HepG2 (cell line): ENCODE results near the gene TMEM59. TPM values are rescaled to one million over a fixed set of nuclear protein-coding genes. Genes with fewer than 3 reads are reported as not detected.

Experiments used
- AKAP8 ChIP-seq: sonication (generic); formaldehyde crosslinking; IDR thresholded peaks from 2 replicates; pipeline ENCODE4 v1.5.1; 2020; ENCODE audit warnings: mild to moderate bottlenecking, missing genetic modification reagents
- ARID5B ChIP-seq: IDR thresholded peaks from 2 replicates; pipeline ENCODE4 v1.4.0; 2020; ENCODE audit warnings: mild to moderate bottlenecking, missing genetic modification reagents
- ATRX ChIP-seq: sonication (generic); formaldehyde crosslinking; IDR thresholded peaks from 2 replicates; pipeline ENCODE4 v1.4.0; 2020; ENCODE audit warnings: missing genetic modification reagents, borderline replicate concordance
- CAMTA2 ChIP-seq: sonication (generic); formaldehyde crosslinking; IDR thresholded peaks from 2 replicates; pipeline ENCODE4 v1.4.0; 2020; ENCODE audit warnings: mild to moderate bottlenecking, missing genetic modification reagents, borderline replicate concordance
- CBX1 ChIP-seq: IDR thresholded peaks from one replicate; pipeline ENCODE4 v1.6.1; 2016; ENCODE audit warnings: antibody characterized with exemption, low read depth
- EEA1 ChIP-seq: sonication (generic); formaldehyde crosslinking; IDR thresholded peaks from 2 replicates; pipeline ENCODE4 v1.5.1; 2020; ENCODE audit warnings: mild to moderate bottlenecking, missing genetic modification reagents, borderline replicate concordance
- ELF4 ChIP-seq: sonication (generic); formaldehyde crosslinking; IDR thresholded peaks from 2 replicates; pipeline ENCODE4 v1.5.0; 2020; ENCODE audit warnings: missing genetic modification reagents, mild to moderate bottlenecking, moderate library complexity, borderline replicate concordance
- JARID2 ChIP-seq: sonication (generic); formaldehyde crosslinking; IDR thresholded peaks from 2 replicates; pipeline ENCODE4 v1.8.1; 2023; ENCODE audit warnings: missing genetic modification reagents, inconsistent platforms; ENCODE audit not compliant: insufficient replicate concordance
- MATR3 ChIP-seq: sonication (generic); formaldehyde crosslinking; IDR thresholded peaks from 2 replicates; pipeline ENCODE4 v1.4.0; 2020; ENCODE audit warnings: missing genetic modification reagents
- MNT ChIP-seq: fragments of 450-650 bp; IDR thresholded peaks from 2 replicates; pipeline ENCODE4 v1.6.1; 2016
- POLR2AphosphoS2 ChIP-seq: IDR thresholded peaks from 2 replicates; pipeline ENCODE4 v1.6.1; 2011; ENCODE audit warnings: low read depth, low read length, improper control_type of control experiment
- SKI ChIP-seq: fragments of 450-650 bp; IDR thresholded peaks from one replicate; pipeline ENCODE4 v1.6.1; 2018; ENCODE audit warnings: mild to moderate bottlenecking; ENCODE audit not compliant: partially characterized antibody
- SOX5 ChIP-seq: IDR thresholded peaks from 2 replicates; pipeline ENCODE4 v1.6.1; 2016; ENCODE audit warnings: borderline replicate concordance
- SRSF1 ChIP-seq: fragments of 200-400 bp; formaldehyde crosslinking; optimal IDR thresholded peaks from 2 replicates; pipeline ENCODE3; 2017; ENCODE audit warnings: mild to moderate bottlenecking, low read depth, low read length, moderate library complexity
- ZFYVE20 ChIP-seq: sonication (generic); formaldehyde crosslinking; IDR thresholded peaks from 2 replicates; pipeline ENCODE4 v1.8.0; 2023; ENCODE audit warnings: low read depth, mild to moderate bottlenecking, moderate library complexity, missing genetic modification reagents, borderline replicate concordance
- ZNF296 ChIP-seq: sonication (generic); formaldehyde crosslinking; conservative IDR thresholded peaks from 2 replicates; pipeline ENCODE4 v1.5.0; 2020; ENCODE audit warnings: mild to moderate bottlenecking, missing genetic modification reagents
- ZNF644 ChIP-seq: IDR thresholded peaks from 2 replicates; pipeline ENCODE4 v1.6.1; 2016; ENCODE audit warnings: low read depth
- ZNF674 ChIP-seq: sonication (generic); formaldehyde crosslinking; IDR thresholded peaks from 2 replicates; pipeline ENCODE4 v1.5.0; 2020; ENCODE audit warnings: low read depth, mild to moderate bottlenecking, missing genetic modification reagents
- ZNF816 ChIP-seq: sonication (generic); formaldehyde crosslinking; IDR thresholded peaks from 2 replicates; pipeline ENCODE4 v1.8.0; 2022; ENCODE audit warnings: missing genetic modification reagents, mild to moderate bottlenecking, borderline replicate concordance
- ZSCAN20 ChIP-seq: sonication (generic); formaldehyde crosslinking; IDR thresholded peaks from 2 replicates; pipeline ENCODE4 v1.4.0; 2020; ENCODE audit warnings: missing genetic modification reagents, mild to moderate bottlenecking, borderline replicate concordance
- polyA plus RNA-seq, 8 experiments: library from polyadenylated mRNA; depleted of rRNA in 3 of 8; stranded (reverse) in 7 of 8; unstranded in 1 of 8; fragments of >200 nt; fragmentation: Illumina TruSeq in 4 of 8; extraction: Trizol in 4 of 8; gene quantifications; 2 replicates each; pipeline versions ENCODE4 v1.2.1 to v1.2.3, GENCODE V29; 2011 to 2016; ENCODE audit warnings: low read depth in 4 of 8, missing spikeins in 1 of 8, mixed read lengths in 1 of 8; ENCODE audit not compliant: insufficient read depth in 1 of 8
- total RNA-seq, 5 experiments: library from RNA; depleted of rRNA; stranded (reverse); fragments of >200 nt; fragmentation: Illumina TruSeq; extraction: Trizol; gene quantifications; 2 replicates each; pipeline ENCODE4 v1.2.3, GENCODE V29; 2016; ENCODE audit warnings: low read depth in 1 of 5
- TF ChIP-seq, protein P1 (sequence below): sonication (generic); formaldehyde crosslinking; IDR thresholded peaks from 2 replicates; pipeline ENCODE4 v1.5.1; 2020; ENCODE audit warnings: missing genetic modification reagents, mild to moderate bottlenecking, borderline replicate concordance

Gene TMEM59
- total and polyA plus RNA-seq, 2 of the 13 experiments (the other 11 are each of a cell fraction or from before 2014, with no cell fraction given): 147 to 363 TPM

DNA sequence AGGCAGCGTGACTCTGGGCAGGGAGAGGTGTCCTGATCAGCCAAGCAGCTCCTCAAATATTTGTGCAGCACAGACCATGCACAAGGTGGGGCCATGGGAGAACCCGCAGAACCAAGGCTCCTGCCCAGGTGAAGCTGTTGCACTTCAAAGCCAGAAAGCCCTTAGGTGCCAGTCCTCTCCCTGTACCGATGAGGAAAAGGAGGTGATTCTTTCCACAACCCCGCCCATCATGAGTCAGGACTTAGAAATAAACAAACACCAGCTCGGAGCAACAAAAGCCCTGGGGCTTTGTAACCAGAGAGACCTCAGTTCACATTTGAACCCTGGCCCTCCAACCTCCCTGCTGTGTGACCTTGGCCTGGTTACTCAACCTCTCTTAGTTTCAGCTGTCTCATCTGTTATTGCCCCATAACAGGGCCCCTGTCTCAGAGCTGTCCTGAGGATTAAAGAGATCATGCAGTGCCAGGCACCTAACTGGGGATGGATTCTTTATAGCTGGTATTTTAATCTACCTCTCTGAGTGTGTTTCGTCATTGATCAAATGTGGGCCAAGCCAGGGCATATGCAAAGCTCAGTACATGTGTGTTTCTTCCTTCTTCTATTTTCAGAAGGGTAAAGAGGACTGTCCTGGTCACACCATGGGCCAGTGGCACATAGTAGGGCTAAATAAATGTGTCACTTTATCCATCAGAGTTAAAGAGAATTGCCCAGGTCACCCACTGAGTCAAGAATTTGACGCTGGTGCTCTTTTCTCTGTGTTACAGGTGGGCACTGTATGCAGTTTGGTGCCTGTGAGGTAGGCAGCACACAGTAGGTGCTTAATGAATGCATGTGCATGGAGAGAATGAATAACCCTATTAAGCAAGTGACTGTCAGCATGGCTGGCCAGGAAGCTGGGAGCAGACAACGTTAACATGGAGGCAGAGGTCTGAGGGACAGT is 36.4 kb downstream of the TMEM59 start (continued):
- TF ChIP-seq, protein P1, sequence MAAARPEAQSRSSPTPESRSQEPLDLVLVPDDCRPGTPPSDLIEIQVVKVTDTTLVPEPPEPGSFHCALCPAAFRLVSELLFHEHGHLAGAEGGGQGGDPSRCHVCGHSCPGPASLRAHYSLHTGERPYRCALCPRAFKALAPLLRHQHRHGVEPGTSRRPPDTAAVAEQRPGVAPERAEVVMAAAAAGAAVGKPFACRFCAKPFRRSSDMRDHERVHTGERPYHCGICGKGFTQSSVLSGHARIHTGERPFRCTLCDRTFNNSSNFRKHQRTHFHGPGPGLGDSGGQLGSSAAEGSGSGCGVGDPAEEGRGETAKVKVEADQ (CRISPR knock-in tag): no peak
- TF ChIP-seq ZFYVE20: no peak
- TF ChIP-seq SOX5 (CRISPR knock-in tag): peak; percentile 75; the same call in 1 of the 2 replicates
- no peak for TF ChIP-seq CBX1
- TF ChIP-seq SKI: peak; percentile 78
- no peak for TF ChIP-seq SRSF1
- TF ChIP-seq ATRX: no peak
- no peak for TF ChIP-seq ZNF674 (CRISPR knock-in tag)
- TF ChIP-seq AKAP8 (CRISPR knock-in tag): no peak
- no peak for TF ChIP-seq MATR3 (CRISPR knock-in tag)
- no peak for TF ChIP-seq EEA1 (CRISPR knock-in tag)
- TF ChIP-seq ARID5B (CRISPR knock-in tag): peak; percentile 84
- no peak for TF ChIP-seq ZNF816 (CRISPR knock-in tag)
- TF ChIP-seq ZNF296 (CRISPR knock-in tag): no peak
- no peak for TF ChIP-seq MNT
- no peak for TF ChIP-seq JARID2 (CRISPR knock-in tag)
- TF ChIP-seq CAMTA2 (CRISPR knock-in tag): no peak
- TF ChIP-seq POLR2AphosphoS2: no peak
- no peak for TF ChIP-seq ELF4 (CRISPR knock-in tag)
- TF ChIP-seq ZSCAN20 (CRISPR knock-in tag): no peak
- TF ChIP-seq ZNF644 (CRISPR knock-in tag): 0 out of 2 replicates have a peak, but pooled peaks have one; percentile 29
